H1 (cell line): ENCODE results near the gene GNG7.

Experiments
- NRF1 ChIP-seq: IDR thresholded peaks from 2 replicates; pipeline ENCODE4 v1.6.1; 2011; ENCODE audit warnings: mild to moderate bottlenecking, low read depth, low read length, improper control_type of control experiment
- SIRT6 ChIP-seq: IDR thresholded peaks from one replicate; pipeline ENCODE4 v1.7.1; 2012; ENCODE audit warnings: low read length, inconsistent platforms
- TF ChIP-seq, protein P1 (sequence below): IDR thresholded peaks from 2 replicates; pipeline ENCODE4 v1.6.1; 2011; ENCODE audit warnings: low read length, improper control_type of control experiment
- TF ChIP-seq, protein P2 (sequence below), 3 experiments: IDR thresholded peaks; 1 replicate in 2 of 3; 2 replicates in 1 of 3; pipeline versions ENCODE4 v1.5.1 to v1.6.1; 2011; ENCODE audit warnings: low read length in 3 of 3, mild to moderate bottlenecking in 3 of 3, inconsistent platforms in 2 of 3, low read depth in 1 of 3, moderate library complexity in 1 of 3; ENCODE audit not compliant: insufficient read depth in 1 of 3; ENCODE audit errors: control extremely low read depth in 1 of 3

DNA sequence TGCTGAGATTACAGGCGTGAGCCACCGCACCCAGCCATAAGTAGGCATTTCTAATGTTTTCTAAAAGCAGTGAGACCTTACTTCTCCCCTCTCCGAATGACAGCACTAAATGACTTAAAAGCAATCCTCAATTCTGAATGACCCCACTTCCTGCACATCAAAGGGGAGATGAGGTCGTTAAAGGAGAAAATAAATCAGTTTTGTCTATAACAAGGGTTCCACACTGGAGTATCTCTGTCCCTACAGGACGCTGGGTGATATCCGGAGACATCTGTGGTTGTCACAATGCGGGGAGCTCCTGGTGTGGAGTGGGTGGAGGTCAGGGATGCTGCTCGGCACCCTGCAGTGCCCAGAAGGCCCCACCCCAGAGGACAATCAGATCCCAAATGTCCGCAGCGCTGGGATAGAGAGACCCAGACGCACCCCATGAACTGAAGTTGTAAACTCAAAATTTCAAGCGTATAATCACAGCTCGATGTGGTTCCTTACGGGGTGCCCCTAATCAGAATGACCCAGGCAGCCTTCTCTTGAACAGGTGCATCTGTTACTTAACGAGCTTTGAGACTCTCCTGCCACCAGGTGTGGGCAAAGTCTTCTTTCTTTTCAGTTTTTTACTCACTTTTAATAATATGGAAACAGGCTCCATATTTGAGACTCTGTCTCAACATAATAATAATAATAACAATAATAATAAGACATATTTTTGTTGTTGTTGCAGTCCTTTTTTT is 2.9 kb downstream of the GNG7 start:
- TF ChIP-seq, protein P1, sequence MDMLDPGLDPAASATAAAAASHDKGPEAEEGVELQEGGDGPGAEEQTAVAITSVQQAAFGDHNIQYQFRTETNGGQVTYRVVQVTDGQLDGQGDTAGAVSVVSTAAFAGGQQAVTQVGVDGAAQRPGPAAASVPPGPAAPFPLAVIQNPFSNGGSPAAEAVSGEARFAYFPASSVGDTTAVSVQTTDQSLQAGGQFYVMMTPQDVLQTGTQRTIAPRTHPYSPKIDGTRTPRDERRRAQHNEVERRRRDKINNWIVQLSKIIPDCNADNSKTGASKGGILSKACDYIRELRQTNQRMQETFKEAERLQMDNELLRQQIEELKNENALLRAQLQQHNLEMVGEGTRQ: no peak
- TF ChIP-seq, protein P2, sequence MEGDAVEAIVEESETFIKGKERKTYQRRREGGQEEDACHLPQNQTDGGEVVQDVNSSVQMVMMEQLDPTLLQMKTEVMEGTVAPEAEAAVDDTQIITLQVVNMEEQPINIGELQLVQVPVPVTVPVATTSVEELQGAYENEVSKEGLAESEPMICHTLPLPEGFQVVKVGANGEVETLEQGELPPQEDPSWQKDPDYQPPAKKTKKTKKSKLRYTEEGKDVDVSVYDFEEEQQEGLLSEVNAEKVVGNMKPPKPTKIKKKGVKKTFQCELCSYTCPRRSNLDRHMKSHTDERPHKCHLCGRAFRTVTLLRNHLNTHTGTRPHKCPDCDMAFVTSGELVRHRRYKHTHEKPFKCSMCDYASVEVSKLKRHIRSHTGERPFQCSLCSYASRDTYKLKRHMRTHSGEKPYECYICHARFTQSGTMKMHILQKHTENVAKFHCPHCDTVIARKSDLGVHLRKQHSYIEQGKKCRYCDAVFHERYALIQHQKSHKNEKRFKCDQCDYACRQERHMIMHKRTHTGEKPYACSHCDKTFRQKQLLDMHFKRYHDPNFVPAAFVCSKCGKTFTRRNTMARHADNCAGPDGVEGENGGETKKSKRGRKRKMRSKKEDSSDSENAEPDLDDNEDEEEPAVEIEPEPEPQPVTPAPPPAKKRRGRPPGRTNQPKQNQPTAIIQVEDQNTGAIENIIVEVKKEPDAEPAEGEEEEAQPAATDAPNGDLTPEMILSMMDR (IDR thresholded peaks at IDR 0.05; ENCODE audit: control extremely low read depth in 1 of 3, insufficient read depth in 1 of 3, low read depth in 1 of 3, low read length in 3 of 3): no peak
- no peak for TF ChIP-seq NRF1
- no peak for TF ChIP-seq SIRT6
